ENCODE data around the gene KBTBD12.

KBTBD12 gene

DNA sequence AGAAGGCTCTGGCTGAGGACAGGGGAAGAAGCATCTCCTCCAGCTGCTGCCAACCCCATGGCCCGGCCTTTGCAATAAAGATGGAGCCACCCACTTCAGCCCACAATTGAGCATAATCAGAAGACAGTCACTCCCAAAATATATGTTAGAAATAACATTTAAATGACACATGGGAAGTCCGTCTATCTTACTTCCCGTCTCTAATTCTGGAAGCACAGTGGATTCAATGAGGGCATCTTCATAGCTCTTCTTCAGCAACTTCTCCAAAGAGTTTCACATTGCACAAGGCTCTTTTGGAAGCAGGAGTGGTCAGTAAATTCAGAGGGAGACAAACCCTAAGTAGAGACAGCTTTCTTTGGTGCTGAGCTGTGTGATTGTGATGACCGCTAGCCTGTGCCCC is 70.2 kb downstream of the KBTBD12 start:
- DNase-seq (ENCODE audit: low spot score) = no peak
- H3K27ac ChIP-seq = no peak overlapping the region
- CTCF ChIA-PET = interaction anchor here (0.5 kb wide), 1 partner anchor 1962 kb away, joined by 3 read pairs; no protein-coding TSS in a partner anchor
- TF ChIP-seq, protein P1, sequence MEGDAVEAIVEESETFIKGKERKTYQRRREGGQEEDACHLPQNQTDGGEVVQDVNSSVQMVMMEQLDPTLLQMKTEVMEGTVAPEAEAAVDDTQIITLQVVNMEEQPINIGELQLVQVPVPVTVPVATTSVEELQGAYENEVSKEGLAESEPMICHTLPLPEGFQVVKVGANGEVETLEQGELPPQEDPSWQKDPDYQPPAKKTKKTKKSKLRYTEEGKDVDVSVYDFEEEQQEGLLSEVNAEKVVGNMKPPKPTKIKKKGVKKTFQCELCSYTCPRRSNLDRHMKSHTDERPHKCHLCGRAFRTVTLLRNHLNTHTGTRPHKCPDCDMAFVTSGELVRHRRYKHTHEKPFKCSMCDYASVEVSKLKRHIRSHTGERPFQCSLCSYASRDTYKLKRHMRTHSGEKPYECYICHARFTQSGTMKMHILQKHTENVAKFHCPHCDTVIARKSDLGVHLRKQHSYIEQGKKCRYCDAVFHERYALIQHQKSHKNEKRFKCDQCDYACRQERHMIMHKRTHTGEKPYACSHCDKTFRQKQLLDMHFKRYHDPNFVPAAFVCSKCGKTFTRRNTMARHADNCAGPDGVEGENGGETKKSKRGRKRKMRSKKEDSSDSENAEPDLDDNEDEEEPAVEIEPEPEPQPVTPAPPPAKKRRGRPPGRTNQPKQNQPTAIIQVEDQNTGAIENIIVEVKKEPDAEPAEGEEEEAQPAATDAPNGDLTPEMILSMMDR (conservative IDR thresholded peaks at IDR 0.05; ENCODE audit: low read depth) = no peak
- POLR2A ChIA-PET (ENCODE audit: low non-redundant PET) = interaction anchor here (0.6 kb wide), 1 partner anchor 332 kb away, joined by 3 read pairs; no protein-coding TSS in a partner anchor

DNA sequence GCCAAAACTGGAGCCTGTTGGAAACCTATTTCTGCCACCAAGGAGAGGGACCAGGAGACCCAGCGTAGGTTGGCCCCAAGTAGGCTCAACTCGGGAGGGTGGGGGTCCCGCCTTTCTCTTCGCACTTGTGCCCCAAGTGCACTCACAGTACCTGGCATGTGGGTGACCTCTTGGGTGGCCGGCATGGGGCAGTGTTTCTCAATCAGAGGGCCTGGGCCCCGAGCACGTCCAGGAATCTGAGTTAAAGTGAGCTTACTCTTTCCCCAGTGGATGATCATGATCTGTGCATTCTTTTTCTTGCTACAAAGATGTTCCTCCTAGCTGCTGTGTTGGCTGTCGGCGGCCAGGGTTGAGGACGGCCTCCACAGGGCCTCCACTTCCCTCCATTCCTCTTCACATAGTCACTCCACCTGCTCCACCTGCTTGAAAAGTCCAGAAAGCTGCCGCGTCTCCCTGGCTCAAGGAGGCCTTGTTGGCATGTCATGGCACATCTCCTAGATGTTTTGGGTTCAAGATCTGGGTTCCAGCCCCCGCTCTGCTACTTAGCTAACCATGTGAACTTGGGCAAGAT is 70.7 kb downstream of the KBTBD12 start:
- H3K27ac ChIP-seq = no peak overlapping the region
- POLR2A ChIA-PET (ENCODE audit: low non-redundant PET) = interaction anchor here (0.6 kb wide), 1 partner anchor 333 kb away, joined by 3 read pairs; no protein-coding TSS in a partner anchor
- no peak for DNase-seq (ENCODE audit: low spot score)
- TF ChIP-seq, protein P1 (conservative IDR thresholded peaks at IDR 0.05; ENCODE audit: low read depth) = no peak
- CTCF ChIA-PET = interaction anchor here (0.5 kb wide), 1 partner anchor 1962 kb away, joined by 3 read pairs; no protein-coding TSS in a partner anchor

DNA sequence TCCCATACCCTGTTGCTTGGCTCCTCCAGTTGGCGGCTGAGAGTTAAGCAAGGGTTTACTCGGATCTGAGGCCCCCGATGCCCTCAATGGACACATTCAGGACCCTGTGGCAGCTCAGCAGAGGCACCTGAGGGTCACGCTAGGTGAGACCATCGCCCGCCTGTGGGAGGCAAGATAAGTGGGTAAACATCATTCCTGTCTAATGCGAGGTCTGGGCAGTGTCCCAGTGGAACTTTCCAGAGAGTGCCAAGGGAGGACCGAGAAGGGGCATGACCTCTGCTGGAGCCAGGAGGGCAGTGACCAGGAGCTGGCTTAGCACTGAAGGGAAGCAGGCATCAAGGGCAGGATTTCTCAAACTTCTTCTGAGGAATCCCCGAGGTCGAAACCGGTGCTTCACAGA is 71.8 kb downstream of the KBTBD12 start:
- ChIA-PET POLR2A (ENCODE audit: low non-redundant PET) (no interaction called here), CTCF (no interaction called here)
- no peak overlapping the region for H3K27ac ChIP-seq
- TF ChIP-seq, protein P1 (conservative IDR thresholded peaks at IDR 0.05; ENCODE audit: low read depth) = no peak
- DNase-seq (ENCODE audit: low spot score) = no peak

DNA sequence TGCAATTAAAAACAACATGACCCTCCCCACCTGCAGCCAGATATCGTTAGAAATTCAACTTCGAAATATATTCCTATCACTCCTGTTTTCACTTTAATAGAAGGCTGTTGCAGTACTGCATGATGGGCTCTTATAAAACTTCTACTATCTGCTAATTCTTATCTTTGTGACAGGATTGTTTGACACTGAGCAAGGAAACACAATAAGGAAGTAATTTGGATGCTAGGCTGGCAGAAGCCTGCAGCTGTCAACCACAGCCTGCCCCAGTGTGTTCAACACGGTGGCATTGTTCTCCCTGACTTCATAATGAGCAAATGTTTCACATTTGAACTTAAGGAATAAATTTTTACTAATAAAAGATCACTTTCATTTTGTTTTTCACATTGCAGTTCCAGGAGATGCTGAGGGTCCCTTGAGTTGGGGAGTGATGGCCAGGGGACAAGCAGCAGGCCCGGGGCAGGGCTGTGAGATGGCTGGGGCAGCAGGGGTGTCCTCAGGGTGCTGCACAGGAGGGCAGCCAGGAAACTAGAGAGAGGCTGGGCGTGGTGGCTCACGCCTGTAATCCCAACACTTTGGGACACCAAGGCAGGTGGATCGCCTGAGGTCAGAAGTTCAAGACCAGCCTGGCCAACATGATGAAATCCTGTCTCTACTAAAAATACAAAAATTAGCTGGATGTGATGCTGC is 72.4 kb downstream of the KBTBD12 start:
- ChIA-PET POLR2A (ENCODE audit: low non-redundant PET) (no interaction called here), CTCF (no interaction called here)
- TF ChIP-seq, protein P1 (conservative IDR thresholded peaks at IDR 0.05; ENCODE audit: low read depth) = no peak
- no peak overlapping the region for H3K27ac ChIP-seq
- DNase-seq (ENCODE audit: low spot score) = no peak

DNA sequence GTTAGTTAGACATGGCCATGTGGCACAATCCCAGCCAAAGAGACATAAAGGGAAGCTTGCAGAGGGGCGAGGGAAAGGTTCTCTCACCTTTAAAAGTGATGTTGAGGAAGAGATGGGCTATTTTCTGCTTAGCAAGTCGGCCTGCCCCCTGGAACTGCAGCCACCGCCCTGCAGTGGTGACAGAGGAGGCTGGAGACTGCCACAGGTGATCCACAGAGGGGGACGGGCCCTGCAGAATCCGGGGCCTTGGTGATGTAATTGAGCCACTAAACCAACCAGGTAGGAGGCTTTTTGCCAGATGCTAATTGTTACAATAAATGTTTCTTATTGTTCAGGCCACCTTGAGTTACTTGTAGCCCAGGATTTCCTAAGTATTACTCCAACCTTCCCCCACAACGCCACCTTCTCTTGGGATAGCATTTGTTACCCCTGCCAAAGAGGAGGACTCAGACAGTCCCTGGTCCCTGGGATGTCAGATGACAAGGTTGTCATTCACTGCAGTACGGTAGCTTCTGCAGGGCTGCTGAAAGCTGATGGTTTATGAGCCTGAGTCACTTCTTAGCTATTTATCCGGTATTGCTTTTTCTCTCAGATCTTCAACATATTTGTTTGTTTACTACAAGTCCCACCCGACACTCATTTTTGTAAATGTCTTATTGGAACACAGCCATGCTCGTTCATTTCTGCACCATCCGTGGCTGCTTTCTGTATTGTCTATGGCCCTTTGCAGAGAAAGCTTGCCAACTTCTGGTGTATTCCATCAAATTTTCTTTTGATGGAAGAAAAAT is 73.9 kb downstream of the KBTBD12 start:
- no peak overlapping the region for H3K27ac ChIP-seq
- peak; percentile 38 for DNase-seq (ENCODE audit: low spot score)
- CTCF ChIA-PET = interaction anchor here (0.6 kb wide), 1 partner anchor 307 kb away, joined by 5 read pairs; no protein-coding TSS in a partner anchor
- POLR2A ChIA-PET (ENCODE audit: low non-redundant PET) = no interaction called here
- TF ChIP-seq, protein P1 (conservative IDR thresholded peaks at IDR 0.05; ENCODE audit: low read depth) = no peak

DNA sequence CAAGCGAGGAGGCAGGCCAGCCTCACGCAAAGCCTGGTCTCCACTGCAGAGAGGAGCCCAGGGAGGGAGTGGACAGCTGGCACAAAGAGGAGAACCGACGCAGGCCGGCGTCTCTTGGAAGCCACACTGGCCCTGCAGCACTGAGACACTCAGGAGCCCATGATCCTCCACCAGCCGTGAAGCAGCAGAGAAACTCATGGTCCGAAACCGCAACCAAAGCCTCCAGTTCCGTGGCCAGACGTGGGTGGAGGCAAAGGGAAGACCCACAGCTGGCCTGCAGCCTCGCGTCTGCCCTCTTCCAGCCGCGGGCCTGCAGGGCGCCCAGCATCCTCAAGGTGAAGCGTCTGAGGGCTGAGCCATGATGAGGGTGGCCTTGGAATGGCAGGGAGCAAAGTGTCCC is 75.0 kb downstream of the KBTBD12 start:
- POLR2A ChIA-PET (ENCODE audit: low non-redundant PET) = no interaction called here
- TF ChIP-seq, protein P1 (conservative IDR thresholded peaks at IDR 0.05; ENCODE audit: low read depth) = no peak
- CTCF ChIA-PET = interaction anchor here (0.5 kb wide), 1 partner anchor 240 kb away, joined by 3 read pairs; no protein-coding TSS in a partner anchor
- DNase-seq (ENCODE audit: low spot score) = no peak
- no peak overlapping the region for H3K27ac ChIP-seq

Data from RWPE1 (cell line).